Hepatocyte (in vitro differentiated cells): ENCODE data around the gene SLC38A2. TPM values are rescaled to one million over a fixed set of nuclear protein-coding genes. Genes with fewer than 3 reads are reported as not detected.

Source experiments
- DNase-seq: peaks from one replicate; pipeline ENCODE4 v3.0.0-alpha.2; 2016; ENCODE audit warnings: low spot score
- H2AFZ ChIP-seq: fragments of 200-600 bp; sonication (generic); 2 replicates; pipeline ENCODE4 v1.6.0; 2016; ENCODE audit warnings: antibody characterized with exemption, mild to moderate bottlenecking
- H3K27ac ChIP-seq: fragments of 200-600 bp; sonication (generic); 2 replicates; pipeline ENCODE4 v1.5.1; 2016; ENCODE audit warnings: mild to moderate bottlenecking
- H3K27me3 ChIP-seq: fragments of 200-600 bp; sonication (generic); 2 replicates; pipeline ENCODE4 v1.6.1; 2016
- H3K36me3 ChIP-seq: fragments of 200-600 bp; sonication (generic); replicated peaks from 2 replicates; pipeline ENCODE4 v1.5.1; 2016; ENCODE audit warnings: low read depth; ENCODE audit not compliant: insufficient read depth
- H3K4me1 ChIP-seq: fragments of 200-600 bp; sonication (generic); 2 replicates; pipeline ENCODE4 v1.5.1; 2016; ENCODE audit warnings: mild to moderate bottlenecking, moderate library complexity; ENCODE audit not compliant: insufficient read depth
- H3K4me2 ChIP-seq: fragments of 200-600 bp; sonication (generic); 2 replicates; pipeline ENCODE4 v1.6.0; 2016
- H3K4me3 ChIP-seq: fragments of 200-600 bp; sonication (generic); 2 replicates; pipeline ENCODE4 v1.5.1; 2016; ENCODE audit warnings: mild to moderate bottlenecking
- H3K79me2 ChIP-seq: fragments of 200-600 bp; sonication (generic); 2 replicates; pipeline ENCODE4 v1.6.0; 2017; ENCODE audit warnings: mild to moderate bottlenecking
- H3K9me2 ChIP-seq: fragments of 200-600 bp; sonication (generic); replicated peaks from 2 replicates; pipeline ENCODE4 v1.6.0; 2017; ENCODE audit warnings: mild to moderate bottlenecking; ENCODE audit not compliant: insufficient read depth
- H3K9me3 ChIP-seq: fragments of 200-600 bp; sonication (generic); 2 replicates; pipeline ENCODE4 v1.5.1; 2016; ENCODE audit warnings: low read depth, mild to moderate bottlenecking
- H4K20me1 ChIP-seq: fragments of 200-600 bp; sonication (generic); 2 replicates; pipeline ENCODE4 v1.6.0; 2016; ENCODE audit warnings: mild to moderate bottlenecking; ENCODE audit not compliant: insufficient read depth, poor library complexity, severe bottlenecking
- EZH2 ChIP-seq: fragments of 200-600 bp; sonication (generic); IDR thresholded peaks from 2 replicates; pipeline ENCODE4 v1.6.1; 2016; ENCODE audit warnings: antibody characterized with exemption, mild to moderate bottlenecking, borderline replicate concordance
- EZH2phosphoT487 ChIP-seq: fragments of 200-600 bp; sonication (generic); IDR thresholded peaks from one replicate; pipeline ENCODE4 v1.6.1; 2018; ENCODE audit warnings: antibody characterized with exemption, mild to moderate bottlenecking, low read depth, moderate library complexity; ENCODE audit not compliant: unreplicated experiment, severe bottlenecking
- WGBS: methylation state at CpG from one replicate; pipeline ENCODE4 v1.1.6; 2016; ENCODE audit warnings: low lambda C conversion rate; ENCODE audit errors: missing lambda C conversion rate; 5-methylcytosine and 5-hydroxymethylcytosine counted together
- polyA plus RNA-seq: library from polyadenylated mRNA; unstranded; fragments of >200 nt; fragmentation: Nextera tagmentation; extraction: Ambion mirVana; gene quantifications from 2 replicates; pipeline ENCODE4 v1.2.1, GENCODE V29; 2016
- total RNA-seq: library from RNA; depleted of rRNA; stranded (reverse); fragments of >200 nt; gene quantifications from 2 replicates; pipeline ENCODE4 v1.2.3, GENCODE V29; 2014
- TF ChIP-seq, protein P1 (sequence below): fragments of 200-600 bp; sonication (generic); IDR thresholded peaks from 2 replicates; pipeline ENCODE4 v1.5.1; 2016; ENCODE audit warnings: antibody characterized with exemption, mild to moderate bottlenecking; ENCODE audit not compliant: poor library complexity

The SLC38A2 gene
- total and polyA plus RNA-seq, 2 experiments from 2014 or later: 139 to 373 TPM

DNA sequence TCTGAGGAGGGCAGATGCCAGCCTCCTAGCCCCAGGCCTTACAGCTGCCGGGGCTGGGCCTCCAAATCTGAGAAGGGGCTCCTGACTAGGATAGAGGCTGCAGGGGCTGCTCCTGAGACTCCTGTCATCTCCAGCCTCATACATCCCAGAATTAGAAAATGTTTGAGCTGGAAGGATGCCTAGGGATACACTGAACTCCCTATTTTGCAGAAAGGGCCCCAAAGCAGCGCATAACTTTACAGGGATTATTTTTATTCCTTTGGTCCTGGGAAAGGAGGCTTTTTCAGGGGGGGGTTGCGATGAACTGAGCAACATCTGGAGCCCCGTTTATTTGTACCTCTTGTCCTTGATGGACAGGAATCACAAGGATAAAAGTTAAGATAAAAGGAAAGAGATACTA lies 35.9 kb upstream of the SLC38A2 start:
- no peak for DNase-seq
- Histone ChIP-seq H3K4me2 (no peak overlapping the region), H3K4me1 (peaks cover 8% of the 10 kb centered on the region), H3K27ac (no peak overlapping the region), H3K9me2 (no peaks in the 10 kb centered on the region), H3K4me3 (no peak overlapping the region), H3K36me3 (no peaks in the 10 kb centered on the region), H3K9me3 (no peaks in the 10 kb centered on the region), H2AFZ (no peak overlapping the region), H3K79me2 (no peaks in the 10 kb centered on the region), H4K20me1 (no peaks in the 10 kb centered on the region), H3K27me3 (no peaks in the 10 kb centered on the region)
- WGBS: 63% methylated on average over 4 of the region's 4 CpGs
- TF ChIP-seq, protein P1, sequence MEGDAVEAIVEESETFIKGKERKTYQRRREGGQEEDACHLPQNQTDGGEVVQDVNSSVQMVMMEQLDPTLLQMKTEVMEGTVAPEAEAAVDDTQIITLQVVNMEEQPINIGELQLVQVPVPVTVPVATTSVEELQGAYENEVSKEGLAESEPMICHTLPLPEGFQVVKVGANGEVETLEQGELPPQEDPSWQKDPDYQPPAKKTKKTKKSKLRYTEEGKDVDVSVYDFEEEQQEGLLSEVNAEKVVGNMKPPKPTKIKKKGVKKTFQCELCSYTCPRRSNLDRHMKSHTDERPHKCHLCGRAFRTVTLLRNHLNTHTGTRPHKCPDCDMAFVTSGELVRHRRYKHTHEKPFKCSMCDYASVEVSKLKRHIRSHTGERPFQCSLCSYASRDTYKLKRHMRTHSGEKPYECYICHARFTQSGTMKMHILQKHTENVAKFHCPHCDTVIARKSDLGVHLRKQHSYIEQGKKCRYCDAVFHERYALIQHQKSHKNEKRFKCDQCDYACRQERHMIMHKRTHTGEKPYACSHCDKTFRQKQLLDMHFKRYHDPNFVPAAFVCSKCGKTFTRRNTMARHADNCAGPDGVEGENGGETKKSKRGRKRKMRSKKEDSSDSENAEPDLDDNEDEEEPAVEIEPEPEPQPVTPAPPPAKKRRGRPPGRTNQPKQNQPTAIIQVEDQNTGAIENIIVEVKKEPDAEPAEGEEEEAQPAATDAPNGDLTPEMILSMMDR: no peak
- TF ChIP-seq EZH2 (no peak), EZH2phosphoT487 (no peak)

DNA sequence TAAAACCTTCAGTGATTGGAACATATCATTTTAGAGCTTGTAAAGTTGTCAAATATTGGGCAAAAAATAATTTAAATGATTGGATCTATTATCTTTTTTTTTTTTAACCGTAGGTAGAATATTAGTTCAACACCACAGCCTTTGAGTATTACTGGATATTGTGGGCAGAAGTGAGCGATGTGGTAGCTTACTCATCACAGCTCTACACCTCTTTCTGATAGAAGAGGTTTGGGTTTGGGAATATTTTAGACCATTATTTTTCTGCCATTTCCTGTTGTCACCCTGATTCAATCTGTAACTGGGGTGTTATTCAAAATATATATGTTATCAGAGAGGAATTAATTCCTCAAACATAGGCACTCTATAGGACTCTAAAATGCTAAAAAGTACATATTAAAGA lies 34.8 kb upstream of the SLC38A2 start:
- Histone ChIP-seq H3K4me2 (no peak overlapping the region), H3K9me2 (no peaks in the 10 kb centered on the region), H3K4me1 (peaks cover 18% of the 10 kb centered on the region), H3K79me2 (no peaks in the 10 kb centered on the region), H3K36me3 (no peaks in the 10 kb centered on the region), H3K27ac (no peak overlapping the region), H3K27me3 (no peaks in the 10 kb centered on the region), H4K20me1 (no peaks in the 10 kb centered on the region), H3K9me3 (no peaks in the 10 kb centered on the region), H2AFZ (no peak overlapping the region), H3K4me3 (no peak overlapping the region)
- no peak for DNase-seq
- TF ChIP-seq, protein P1: no peak
- TF ChIP-seq EZH2phosphoT487 (no peak), EZH2 (no peak)
- 97% methylated on average over 2 of the region's 2 CpGs for WGBS

DNA sequence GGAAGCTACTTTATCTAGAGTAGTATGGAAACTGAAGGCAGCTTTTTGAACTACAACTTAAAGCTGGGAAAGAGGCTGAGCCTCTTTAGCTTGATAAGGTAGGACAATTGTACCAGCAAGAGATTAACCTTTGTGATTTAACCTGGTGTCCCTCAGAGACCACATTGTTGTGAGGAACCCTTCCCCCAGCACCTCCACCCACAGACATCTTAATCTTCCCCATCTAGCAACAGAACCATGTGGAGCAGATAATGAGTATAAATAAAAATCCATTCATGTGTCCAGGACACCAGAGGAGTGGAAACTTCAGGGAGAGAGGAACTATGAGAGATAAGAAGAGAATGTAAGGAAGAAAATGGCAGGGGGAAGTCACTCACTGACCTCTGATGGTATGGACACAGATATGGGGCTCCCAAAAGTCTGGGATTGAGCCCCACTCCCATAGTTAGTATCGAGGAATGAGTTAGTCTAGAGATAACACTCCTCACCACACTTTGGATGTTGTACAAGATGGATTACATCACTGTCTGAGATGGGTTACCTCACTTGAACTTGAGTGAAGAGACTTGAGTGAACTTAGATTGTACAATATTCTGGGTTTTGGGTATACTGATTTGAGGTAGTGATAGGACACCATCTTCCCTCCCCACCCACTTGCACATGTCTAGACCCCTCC lies 33.9 kb upstream of the SLC38A2 start:
- no peaks in the 10 kb centered on the region for H3K36me3 ChIP-seq
- H3K4me2 ChIP-seq: no peak overlapping the region
- H3K27ac ChIP-seq: no peak overlapping the region
- no peaks in the 10 kb centered on the region for H4K20me1 ChIP-seq
- no peaks in the 10 kb centered on the region for H3K27me3 ChIP-seq
- no peak for DNase-seq
- no peak for TF ChIP-seq EZH2phosphoT487
- no peak for TF ChIP-seq EZH2
- TF ChIP-seq, protein P1: no peak
- no peaks in the 10 kb centered on the region for H3K9me3 ChIP-seq
- 46% methylated on average over 1 of the region's 1 CpG for WGBS
- no peak overlapping the region for H3K4me3 ChIP-seq
- no peaks in the 10 kb centered on the region for H3K79me2 ChIP-seq
- no peak overlapping the region for H2AFZ ChIP-seq
- H3K9me2 ChIP-seq: no peaks in the 10 kb centered on the region
- peaks cover 26% of the 10 kb centered on the region for H3K4me1 ChIP-seq

DNA sequence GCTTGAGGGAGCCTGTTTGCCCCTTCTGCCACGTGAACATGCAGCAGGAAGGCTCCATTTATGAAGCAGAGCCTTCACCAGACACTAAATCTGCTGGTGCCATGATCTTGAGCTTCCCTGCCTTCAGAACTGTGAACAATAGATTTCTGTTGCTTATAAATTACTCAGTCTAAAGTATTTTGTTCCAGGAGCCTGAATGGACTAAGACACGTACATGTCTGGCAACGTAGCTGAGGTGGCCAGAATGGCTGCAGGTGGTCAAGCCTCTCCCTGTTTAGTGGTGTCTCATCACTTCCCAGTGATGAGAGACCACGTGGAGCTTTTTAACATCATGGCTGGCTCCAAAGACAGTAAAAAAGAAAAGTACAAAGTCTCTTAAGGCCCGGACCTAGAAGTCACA lies 32.2 kb upstream of the SLC38A2 start:
- H2AFZ ChIP-seq: no peak overlapping the region
- no peaks in the 10 kb centered on the region for H3K9me2 ChIP-seq
- no peaks in the 10 kb centered on the region for H4K20me1 ChIP-seq
- no peak overlapping the region for H3K27ac ChIP-seq
- peaks cover 26% of the 10 kb centered on the region for H3K4me1 ChIP-seq
- H3K4me2 ChIP-seq: no peak overlapping the region
- H3K4me3 ChIP-seq: no peak overlapping the region
- TF ChIP-seq, protein P1: no peak
- TF ChIP-seq EZH2phosphoT487: no peak
- no peak for TF ChIP-seq EZH2
- WGBS: 64% methylated on average over 5 of the region's 5 CpGs
- no peaks in the 10 kb centered on the region for H3K36me3 ChIP-seq
- H3K79me2 ChIP-seq: no peaks in the 10 kb centered on the region
- H3K27me3 ChIP-seq: no peaks in the 10 kb centered on the region
- no peaks in the 10 kb centered on the region for H3K9me3 ChIP-seq
- DNase-seq: no peak
